ENCODE measurements around the gene CD52.

GRCh38 chr1:26327956-26328362, 10.2 kb downstream of the CD52 start:
- TF ChIP-seq POLR2A (IDR thresholded peaks at IDR 0.05) (no peak), CTCF (IDR thresholded peaks at IDR 0.05) (no peak)
